GM21526 (cell line): ENCODE data around the gene CASZ1.

Source experiments
- ATAC-seq: cut with Tn5 transposase; IDR thresholded peaks from one replicate; pipeline ENCODE4 v1.9.1; 2021; ENCODE audit warnings: moderate library complexity; ENCODE audit not compliant: unreplicated experiment, low FRiP score

CASZ1 gene

DNA sequence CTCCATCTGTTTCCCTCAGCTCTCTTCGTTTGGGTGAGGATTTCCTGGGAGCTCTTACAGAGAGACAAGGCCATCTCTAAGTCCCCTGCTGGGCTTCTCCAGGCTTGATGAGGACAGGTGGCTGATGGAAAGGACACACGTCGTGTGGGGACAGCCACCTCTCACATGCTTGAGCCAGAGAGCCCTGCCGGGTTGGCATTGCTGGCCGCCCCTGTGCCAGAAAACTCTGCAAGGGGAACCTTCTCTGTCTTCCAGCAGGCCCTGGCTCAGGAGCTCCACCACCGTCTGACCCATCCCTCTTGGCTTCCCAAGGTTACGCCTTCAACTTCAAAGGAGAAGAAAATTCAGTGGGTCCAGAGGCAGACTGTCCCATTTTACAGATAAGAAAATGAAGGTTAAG lies 82.8 kb downstream of the CASZ1 start:
- no peak for ATAC-seq

DNA sequence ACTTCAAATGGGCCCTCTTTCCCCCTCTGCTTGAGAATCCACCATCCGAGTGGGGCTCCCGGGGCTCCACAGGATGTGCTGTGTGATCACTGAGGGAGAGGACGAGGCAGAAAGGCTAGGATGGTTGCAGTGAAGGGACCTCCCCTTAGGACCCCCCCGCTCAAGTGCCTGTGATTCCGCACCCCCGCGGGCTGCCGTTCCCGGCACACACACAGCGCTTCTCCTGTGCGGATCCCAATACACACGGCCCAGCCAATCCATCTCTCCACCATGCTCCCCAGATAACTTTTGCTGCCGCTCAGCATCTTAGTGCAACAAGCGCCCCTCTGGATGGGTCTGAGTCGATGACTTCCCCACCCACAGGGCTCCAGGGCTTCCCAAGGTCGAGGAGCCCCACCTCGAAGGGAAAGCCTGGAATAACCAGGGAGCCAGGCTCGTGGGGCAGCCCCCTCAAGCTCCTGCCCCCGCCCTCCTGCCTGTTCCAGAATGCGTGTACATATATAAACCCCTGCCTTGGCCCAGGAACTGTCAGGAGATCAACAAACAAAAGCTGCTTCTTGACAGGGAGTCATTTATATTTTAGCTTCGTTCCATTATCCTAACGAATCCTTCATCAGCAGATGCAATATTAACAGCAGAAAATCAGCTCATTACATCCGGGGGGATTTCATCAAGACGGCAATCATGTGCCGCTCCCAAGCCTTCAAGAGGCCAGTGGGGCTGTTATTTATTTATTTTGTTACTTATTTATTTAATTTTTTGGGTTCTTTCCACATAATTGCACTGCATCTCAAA lies 83.7 kb downstream of the CASZ1 start:
- no peak for ATAC-seq

- no peak for ATAC-seq
Measured at GRCh38 chr1:10710489-10710888, 86.0 kb downstream of the CASZ1 start.

DNA sequence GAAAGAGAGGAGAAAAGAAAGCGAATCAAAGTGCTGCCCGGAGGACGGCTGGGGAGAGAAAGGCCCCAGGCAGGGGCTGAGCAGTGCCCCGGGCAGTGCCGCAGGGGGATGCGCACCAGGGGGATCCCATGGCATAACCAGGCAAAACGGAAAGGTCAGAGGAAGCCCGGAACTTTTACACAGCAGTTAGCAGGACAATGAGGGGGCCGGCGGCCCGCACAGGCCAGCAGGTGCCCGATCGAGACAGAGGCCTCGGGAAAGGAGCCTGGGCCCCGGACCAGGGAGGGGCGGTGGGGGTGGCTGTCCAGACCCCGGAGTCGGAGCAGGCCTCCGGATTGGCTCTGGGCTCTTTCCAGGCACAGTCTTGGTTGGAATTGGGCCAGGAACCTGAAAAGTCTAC lies 86.8 kb downstream of the CASZ1 start:
- no peak for ATAC-seq

DNA sequence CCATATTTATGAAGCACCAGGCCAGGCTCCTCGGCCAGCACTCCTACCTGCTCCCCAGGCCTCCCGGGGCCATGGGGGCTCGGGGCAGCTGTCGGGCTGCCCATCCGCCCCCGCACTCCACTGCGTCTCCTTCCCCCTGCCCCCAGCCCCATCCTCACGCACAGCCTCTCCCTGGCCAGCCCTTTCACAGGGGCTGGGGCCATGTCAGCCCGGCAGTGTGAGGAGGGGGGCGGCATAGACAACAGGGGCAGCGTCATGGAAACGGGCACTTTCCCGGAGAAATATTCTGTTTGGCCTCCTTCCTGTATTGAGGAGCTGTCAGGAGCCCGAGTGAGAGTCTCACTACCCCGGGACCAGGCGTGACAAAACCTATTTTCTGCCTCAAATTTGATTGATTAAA lies 87.3 kb downstream of the CASZ1 start:
- ATAC-seq, result no peak

DNA sequence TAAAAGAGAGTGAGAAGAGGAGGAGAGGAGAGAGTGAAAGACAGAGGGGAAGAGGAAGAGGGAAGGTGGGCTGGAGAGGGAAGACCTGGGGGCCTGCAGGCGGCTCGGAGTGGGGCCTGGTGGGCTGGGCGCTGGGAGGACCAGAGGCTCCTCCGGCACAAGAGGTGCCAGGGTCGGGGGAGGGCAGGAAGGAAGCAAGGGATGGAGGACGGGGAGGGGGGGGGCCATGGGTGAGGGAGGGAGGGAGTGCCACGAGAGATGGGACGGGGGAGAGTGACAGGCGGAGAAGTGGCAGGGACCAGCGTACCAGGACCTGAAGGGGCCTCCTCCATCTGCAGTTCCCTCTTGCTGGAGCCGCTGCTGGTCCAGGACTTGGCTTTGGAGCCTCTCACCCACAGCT lies 87.7 kb downstream of the CASZ1 start:
- ATAC-seq, result no peak

- no peak for ATAC-seq
Measured at GRCh38 chr1:10707208-10707607, 89.2 kb downstream of the CASZ1 start.

DNA sequence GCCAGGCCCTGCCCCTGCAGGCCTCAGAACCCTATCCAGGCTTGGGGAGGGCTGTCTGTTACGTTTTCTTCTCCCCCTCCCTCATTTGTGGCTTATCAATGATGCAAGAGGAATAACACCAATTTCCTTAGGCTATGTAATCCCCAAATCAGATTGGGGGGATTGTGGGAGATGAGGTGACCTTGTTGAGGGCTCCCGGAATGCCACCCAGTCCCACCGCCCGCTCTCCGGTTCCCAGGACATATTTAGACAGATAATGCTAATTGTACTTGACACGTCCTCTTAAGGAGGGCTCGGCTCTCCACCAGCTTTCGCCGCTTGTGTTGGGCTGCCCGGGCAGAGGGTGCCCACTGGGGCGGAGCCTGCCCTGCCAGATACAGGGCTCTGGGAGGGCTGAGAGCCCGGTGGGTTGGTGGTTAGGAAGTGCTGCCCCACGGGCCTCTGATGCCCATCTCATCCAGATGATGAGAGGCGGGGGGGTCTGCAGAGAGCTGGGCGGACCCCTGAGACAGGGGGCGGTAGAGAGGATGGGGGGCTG lies 90.0 kb downstream of the CASZ1 start:
- ATAC-seq, result no peak

DNA sequence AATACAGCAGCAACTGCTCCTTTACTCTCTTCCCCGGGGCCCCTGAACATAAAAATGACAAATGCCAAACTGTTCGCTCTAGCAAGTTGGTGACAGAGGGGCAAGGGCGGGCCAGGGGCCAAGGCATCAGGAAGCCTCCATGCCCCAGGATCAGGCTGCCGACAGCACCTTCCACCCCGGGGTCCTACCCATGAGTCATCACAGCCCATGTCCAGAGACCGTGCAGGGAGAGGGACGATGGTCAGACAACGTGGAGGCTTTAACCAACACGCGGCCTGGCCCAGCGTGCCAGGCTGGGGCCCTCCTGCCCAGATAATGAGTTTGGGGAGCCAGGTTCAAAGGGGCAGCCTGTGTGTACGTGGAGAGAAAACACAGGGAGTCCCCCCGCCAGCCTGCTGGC lies 90.5 kb downstream of the CASZ1 start:
- ATAC-seq, result no peak

- no peak for ATAC-seq
Measured at GRCh38 chr1:10704368-10704882, 92.0 kb downstream of the CASZ1 start.

- ATAC-seq, result no peak
Measured at GRCh38 chr1:10703702-10704101, 92.7 kb downstream of the CASZ1 start.

GRCh38 chr1:10701145-10701544 lies 95.3 kb downstream of the CASZ1 start:
- no peak for ATAC-seq

DNA sequence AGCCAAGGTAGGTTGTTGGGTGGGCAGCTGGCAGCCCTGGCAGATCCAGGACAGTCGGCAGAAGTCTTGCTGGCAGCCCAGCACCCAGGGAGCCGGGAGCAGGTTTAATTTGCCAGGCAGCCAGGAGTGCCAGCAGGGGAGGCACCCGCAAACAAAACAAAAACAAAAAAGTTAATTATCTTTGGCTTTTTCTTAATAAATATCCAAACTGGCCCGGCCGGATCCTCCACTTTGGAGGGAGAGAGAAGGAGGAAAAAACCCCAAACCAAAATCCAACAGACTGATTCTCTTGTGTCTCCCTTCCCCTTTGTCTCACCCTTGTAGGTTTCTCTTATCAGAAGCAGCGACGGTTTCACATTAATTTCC lies 97.0 kb downstream of the CASZ1 start:
- ATAC-seq, result no peak

DNA sequence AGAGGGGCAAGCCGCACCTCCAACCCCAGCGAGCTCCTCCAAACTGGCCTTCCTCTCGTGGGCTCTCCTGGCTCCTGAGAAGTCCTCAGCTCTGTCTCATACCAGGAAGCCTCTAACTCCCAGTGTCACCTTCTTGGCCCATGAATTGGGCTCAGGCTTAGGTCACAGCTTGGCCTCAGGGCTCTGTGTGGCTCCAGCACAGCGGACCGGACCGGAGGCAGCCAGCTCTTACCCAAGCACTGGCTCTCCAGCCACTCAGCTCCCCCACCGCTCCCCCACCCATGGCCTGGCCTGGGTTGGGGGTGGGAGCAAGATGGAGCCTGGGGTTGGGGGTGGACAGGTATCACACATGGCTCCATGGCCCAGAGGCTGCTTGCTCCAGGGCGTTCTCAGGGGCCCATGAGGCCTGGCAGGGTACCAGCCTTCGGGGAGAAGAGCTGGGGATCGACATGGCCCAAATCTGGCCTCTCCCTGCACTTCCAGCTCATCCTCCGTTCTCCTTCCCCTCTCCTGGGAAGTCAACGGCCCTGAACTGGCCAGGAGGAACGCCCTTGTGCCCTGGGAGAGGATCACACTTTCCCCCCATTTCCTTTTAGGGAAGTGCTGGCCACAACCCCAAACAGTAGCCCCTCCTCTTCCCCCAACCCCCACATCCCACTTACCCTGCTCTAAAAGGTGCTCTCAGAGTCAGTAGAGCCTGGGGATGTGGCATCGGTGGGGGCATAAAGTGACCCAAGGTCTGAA lies 97.5 kb downstream of the CASZ1 start:
- no peak for ATAC-seq

DNA sequence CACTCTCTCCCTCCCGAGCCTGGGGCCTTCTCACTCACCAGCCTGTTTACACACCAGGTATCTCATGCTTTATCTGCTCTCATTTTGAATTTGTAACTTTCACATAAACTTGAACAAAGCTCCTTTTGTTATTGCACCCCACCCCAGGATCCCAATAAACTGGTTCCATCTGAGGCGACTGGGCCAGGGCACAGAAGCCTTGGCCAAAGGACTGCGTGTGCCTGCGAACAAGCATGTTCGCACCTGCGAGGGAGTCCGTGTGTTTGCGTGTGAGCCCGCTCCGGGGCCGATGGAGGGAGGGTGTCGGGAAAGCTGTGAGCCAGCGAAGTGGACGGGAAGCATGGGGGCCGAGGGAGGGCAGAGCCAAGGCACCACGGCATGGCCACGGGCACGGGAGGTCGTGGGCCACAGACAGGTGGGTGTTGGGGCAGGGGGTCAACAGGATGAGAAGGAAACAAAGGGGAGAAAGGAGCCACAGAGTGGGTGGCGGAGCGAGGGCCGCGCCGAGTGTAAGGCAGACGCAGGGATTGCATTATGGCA lies 98.8 kb downstream of the CASZ1 start:
- ATAC-seq, result no peak

- ATAC-seq, result no peak
Measured at GRCh38 chr1:10696977-10697376, 99.5 kb downstream of the CASZ1 start.

DNA sequence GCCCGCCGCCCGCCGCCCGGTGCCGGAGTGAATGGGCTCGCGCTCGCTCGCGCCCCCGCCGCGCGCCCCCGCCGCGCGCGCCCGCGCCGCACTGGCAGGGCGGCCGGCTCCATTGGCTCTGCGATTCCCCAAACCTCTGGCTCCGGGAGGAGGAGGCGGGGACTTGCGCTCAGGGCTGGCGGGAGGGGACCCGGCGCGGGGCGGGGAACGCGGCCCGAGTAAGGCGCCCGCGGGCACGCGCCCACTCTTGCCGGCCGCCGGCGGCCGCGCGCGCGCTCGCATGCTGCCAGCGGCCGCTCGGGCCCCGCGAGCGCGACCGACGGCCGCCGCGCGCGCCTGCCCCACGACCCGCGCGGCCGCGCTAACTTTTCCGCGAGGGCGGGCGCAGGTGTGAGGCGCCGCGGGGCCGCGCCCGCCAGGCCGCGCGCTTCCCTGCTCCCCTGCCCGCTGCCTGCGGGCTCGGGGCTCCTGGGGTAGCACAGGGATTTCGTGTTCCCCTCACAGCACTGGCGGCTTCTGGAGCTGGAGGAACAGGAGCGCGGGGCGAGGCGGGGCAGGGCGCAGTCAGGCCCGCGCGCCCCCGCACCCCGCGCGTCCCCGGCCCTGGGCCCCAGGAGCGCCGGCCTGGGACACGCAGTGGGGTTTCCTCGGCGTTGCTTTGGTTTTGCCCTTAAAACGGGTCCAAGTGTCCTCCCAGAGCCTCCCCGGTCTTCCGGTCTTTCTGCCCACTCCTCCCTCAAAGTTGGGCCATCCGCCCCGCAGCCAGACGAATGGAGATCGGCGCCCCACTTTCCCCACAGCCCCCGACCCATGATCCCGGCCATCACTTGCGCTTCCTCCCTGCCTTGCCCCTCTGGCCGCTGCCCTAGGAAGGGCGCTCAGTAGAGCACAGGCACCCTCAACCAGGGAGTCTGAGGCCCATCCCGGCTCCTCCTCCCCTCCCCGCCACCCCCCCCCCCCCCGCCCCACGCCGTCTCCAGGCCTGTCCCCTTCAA lies 101.5 kb downstream of the CASZ1 start:
- no peak for ATAC-seq

- no peak for ATAC-seq
Measured at GRCh38 chr1:10694274-10694632, 102.2 kb downstream of the CASZ1 start.

GRCh38 chr1:10693497-10694273 lies 102.8 kb downstream of the CASZ1 start:
- ATAC-seq, result no peak

DNA sequence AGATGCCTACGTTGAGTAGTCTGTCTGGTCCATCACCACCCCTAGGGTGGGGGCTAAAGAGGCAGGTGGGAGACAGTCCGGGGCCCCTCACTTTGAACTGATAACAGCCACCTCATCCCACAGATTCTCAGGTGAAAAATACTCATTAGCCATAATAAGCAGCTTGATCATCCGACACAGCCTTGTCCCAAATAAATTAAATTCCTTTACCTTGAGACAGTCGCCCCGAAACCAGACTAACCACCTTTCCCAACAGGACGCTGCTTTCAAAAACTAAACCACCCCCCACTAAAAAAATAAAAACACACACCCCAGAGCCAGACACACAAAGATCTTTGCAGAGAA lies 103.3 kb downstream of the CASZ1 start:
- ATAC-seq, result no peak
